GM23338 (cell line): ENCODE data around the gene SEL1L2. TPM values are rescaled to one million over a fixed set of nuclear protein-coding genes. Genes with fewer than 3 reads are reported as not detected.

Source experiments
- ATAC-seq: fragments of 200-7000 bp; cut with Tn5 transposase; 3 replicates; pipeline ENCODE4 v1.9.1; 2020
- DNase-seq: peaks from one replicate; pipeline ENCODE4 v3.0.0-alpha.2; 2015; ENCODE audit warnings: low spot score
- H2AFZ ChIP-seq: fragments of 200-600 bp; sonication (generic); 2 replicates; pipeline ENCODE4 v1.8.0; 2016; ENCODE audit warnings: antibody characterized with exemption, mild to moderate bottlenecking, moderate library complexity
- H3F3A ChIP-seq: fragments of 200-600 bp; sonication (generic); replicated peaks from 2 replicates; pipeline ENCODE4 v1.8.0; 2017; ENCODE audit warnings: antibody characterized with exemption, mixed run types, low read depth
- H3K27ac ChIP-seq: fragments of 200-600 bp; sonication (generic); 2 replicates; pipeline ENCODE4 v1.6.1; 2016; ENCODE audit warnings: low read depth
- H3K27me3 ChIP-seq: fragments of 200-600 bp; sonication (generic); 2 replicates; pipeline ENCODE4 v1.8.0; 2016; ENCODE audit warnings: mild to moderate bottlenecking, mixed run types, moderate library complexity; ENCODE audit not compliant: insufficient read depth
- H3K36me3 ChIP-seq: fragments of 200-600 bp; sonication (generic); 2 replicates; pipeline ENCODE4 v1.8.0; 2016; ENCODE audit warnings: mild to moderate bottlenecking; ENCODE audit not compliant: insufficient read depth
- H3K4me1 ChIP-seq: fragments of 200-600 bp; sonication (generic); 2 replicates; pipeline ENCODE4 v1.8.0; 2016; ENCODE audit warnings: mild to moderate bottlenecking, moderate library complexity; ENCODE audit not compliant: insufficient read depth
- H3K4me2 ChIP-seq: fragments of 200-600 bp; sonication (generic); 2 replicates; pipeline ENCODE4 v1.7.1; 2017; ENCODE audit warnings: mixed run types
- H3K4me3 ChIP-seq: fragments of 200-600 bp; sonication (generic); 2 replicates; pipeline ENCODE4 v1.6.1; 2016; ENCODE audit warnings: mixed run types
- H3K79me2 ChIP-seq: fragments of 200-600 bp; sonication (generic); replicated peaks from 2 replicates; pipeline ENCODE4 v1.8.0; 2017; ENCODE audit warnings: mild to moderate bottlenecking; ENCODE audit not compliant: insufficient read depth
- H3K9me2 ChIP-seq: fragments of 200-600 bp; sonication (generic); 2 replicates; pipeline ENCODE4 v1.8.0; 2017; ENCODE audit not compliant: insufficient read depth
- H4K20me1 ChIP-seq: fragments of 200-600 bp; sonication (generic); replicated peaks from 2 replicates; pipeline ENCODE4 v1.8.0; 2017; ENCODE audit warnings: mild to moderate bottlenecking; ENCODE audit not compliant: insufficient read depth
- H3K27ac Mint-ChIP-seq: 2 replicates; pipeline ENCODE4 v1.8.0; 2020; ENCODE audit warnings: inconsistent platforms, mild to moderate bottlenecking, moderate library complexity, mixed read lengths
- H3K27me3 Mint-ChIP-seq: 3 replicates; pipeline ENCODE4 v1.8.0; 2022; ENCODE audit warnings: low read depth, mild to moderate bottlenecking, moderate library complexity, mixed read lengths, inconsistent platforms; ENCODE audit not compliant: insufficient read depth, poor library complexity
- H3K36me3 Mint-ChIP-seq: 3 replicates; pipeline ENCODE4 v1.8.0; 2021; ENCODE audit warnings: low read depth, mild to moderate bottlenecking, inconsistent platforms, moderate library complexity, mixed read lengths
- H3K4me1 Mint-ChIP-seq: 3 replicates; pipeline ENCODE4 v1.8.0; 2020; ENCODE audit warnings: mild to moderate bottlenecking, inconsistent platforms, mixed read lengths
- H3K4me3 Mint-ChIP-seq: 3 replicates; pipeline ENCODE4 v1.8.0; 2021; ENCODE audit warnings: moderate library complexity, mild to moderate bottlenecking, inconsistent platforms, mixed read lengths
- H3K9me3 Mint-ChIP-seq: 3 replicates; pipeline ENCODE4 v1.8.0; 2020; ENCODE audit warnings: moderate library complexity, mild to moderate bottlenecking, inconsistent platforms, mixed read lengths
- CREB1 ChIP-seq: fragments of 250-450 bp; sonication (Bioruptor Pico); IDR thresholded peaks from 2 replicates; pipeline ENCODE4 v1.5.0; 2020; ENCODE audit warnings: low read depth, mild to moderate bottlenecking, moderate library complexity
- CTCF ChIP-seq, 2 experiments: fragments of 200-600 bp in 1 of 2; sonication (generic) in 1 of 2; conservative IDR thresholded peaks; 2 replicates each; pipeline versions ENCODE4 v1.5.1 to v1.6.1; 2016 to 2017; ENCODE audit warnings: antibody characterized with exemption in 2 of 2, low read depth in 2 of 2, mild to moderate bottlenecking in 2 of 2, moderate library complexity in 1 of 2
- EZH2 ChIP-seq: fragments of 200-600 bp; sonication (generic); IDR thresholded peaks from one replicate; pipeline ENCODE4 v1.8.0; 2017; ENCODE audit warnings: antibody characterized with exemption, mild to moderate bottlenecking, low read depth; ENCODE audit not compliant: unreplicated experiment
- EZH2phosphoT487 ChIP-seq: fragments of 200-600 bp; sonication (generic); IDR thresholded peaks from one replicate; pipeline ENCODE4 v1.8.1; 2018; ENCODE audit warnings: antibody characterized with exemption; ENCODE audit not compliant: unreplicated experiment
- JUNB ChIP-seq: IDR thresholded peaks from one replicate; pipeline ENCODE4 v1.6.1; 2016; ENCODE audit warnings: antibody characterized with exemption; ENCODE audit not compliant: unreplicated experiment
- NANOG ChIP-seq: IDR thresholded peaks from 2 replicates; pipeline ENCODE4 v1.6.1; 2016; ENCODE audit warnings: antibody characterized with exemption, borderline replicate concordance
- POLR2AphosphoS5 ChIP-seq: IDR thresholded peaks from 2 replicates; pipeline ENCODE4 v1.6.1; 2016; ENCODE audit warnings: antibody characterized with exemption, low read depth
- STAT1 ChIP-seq: IDR thresholded peaks from one replicate; pipeline ENCODE4 v1.6.1; 2016; ENCODE audit warnings: antibody characterized with exemption; ENCODE audit not compliant: unreplicated experiment
- ZNF114 ChIP-seq: fragments of 250-450 bp; sonication (Bioruptor Pico); IDR thresholded peaks from 2 replicates; pipeline ENCODE4 v1.5.0; 2020; ENCODE audit warnings: mild to moderate bottlenecking, moderate library complexity
- ZNF331 ChIP-seq: fragments of 250-450 bp; sonication (Bioruptor Pico); IDR thresholded peaks from 2 replicates; pipeline ENCODE4 v1.5.0; 2020; ENCODE audit warnings: low read depth, mild to moderate bottlenecking, moderate library complexity
- polyA plus RNA-seq: library from polyadenylated mRNA; unstranded; fragments of >200 nt; fragmentation: Nextera tagmentation; extraction: Ambion mirVana; gene quantifications from 2 replicates; pipeline ENCODE4 v1.2.1, GENCODE V29; 2016
- total RNA-seq: library from RNA; depleted of rRNA; stranded (reverse); fragments of >200 nt; shearing (Covaris generic); gene quantifications from 2 replicates; pipeline ENCODE4 v1.2.3, GENCODE V29; 2014
- TF ChIP-seq, protein P1 (sequence below): IDR thresholded peaks from 2 replicates; pipeline ENCODE4 v1.6.1; 2016; ENCODE audit warnings: antibody characterized with exemption
- TF ChIP-seq, protein P2 (sequence below): fragments of 250-450 bp; sonication (Bioruptor Pico); IDR thresholded peaks from 2 replicates; pipeline ENCODE4 v1.5.0; 2020; ENCODE audit warnings: mild to moderate bottlenecking, moderate library complexity
- TF ChIP-seq, protein P3 (sequence below): IDR thresholded peaks from one replicate; pipeline ENCODE4 v1.6.1; 2018; ENCODE audit warnings: antibody characterized with exemption; ENCODE audit not compliant: unreplicated experiment

SEL1L2 gene
- total and polyA plus RNA-seq, 2 experiments from 2014 or later, result not detected

GRCh38 chr20:13824459-13824858, 166.0 kb downstream of the SEL1L2 start:
- H3F3A ChIP-seq, result no peaks in the 10 kb centered on the region
- Mint-ChIP-seq H3K36me3 (no peaks in the 10 kb centered on the region; the same call in 2 of the 3 replicates), H3K27me3 (no peaks in the 10 kb centered on the region), H3K4me3 (no peak overlapping the region), H3K4me1 (peaks cover 6% of the 10 kb centered on the region), H3K27ac (no peak overlapping the region), H3K9me3 (no peaks in the 10 kb centered on the region)
- no peak overlapping the region for H3K4me3 ChIP-seq
- H3K27me3 ChIP-seq, result no peaks in the 10 kb centered on the region
- H3K4me2 ChIP-seq, result no peak overlapping the region
- no peak overlapping the region for H3K27ac ChIP-seq
- ATAC-seq, result no peak
- H3K36me3 ChIP-seq, result no peaks in the 10 kb centered on the region
- no peak overlapping the region for H2AFZ ChIP-seq
- no peak for TF ChIP-seq POLR2AphosphoS5
- TF ChIP-seq CREB1, result no peak
- TF ChIP-seq, protein P1, sequence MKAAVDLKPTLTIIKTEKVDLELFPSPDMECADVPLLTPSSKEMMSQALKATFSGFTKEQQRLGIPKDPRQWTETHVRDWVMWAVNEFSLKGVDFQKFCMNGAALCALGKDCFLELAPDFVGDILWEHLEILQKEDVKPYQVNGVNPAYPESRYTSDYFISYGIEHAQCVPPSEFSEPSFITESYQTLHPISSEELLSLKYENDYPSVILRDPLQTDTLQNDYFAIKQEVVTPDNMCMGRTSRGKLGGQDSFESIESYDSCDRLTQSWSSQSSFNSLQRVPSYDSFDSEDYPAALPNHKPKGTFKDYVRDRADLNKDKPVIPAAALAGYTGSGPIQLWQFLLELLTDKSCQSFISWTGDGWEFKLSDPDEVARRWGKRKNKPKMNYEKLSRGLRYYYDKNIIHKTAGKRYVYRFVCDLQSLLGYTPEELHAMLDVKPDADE, result no peak
- TF ChIP-seq, protein P2, sequence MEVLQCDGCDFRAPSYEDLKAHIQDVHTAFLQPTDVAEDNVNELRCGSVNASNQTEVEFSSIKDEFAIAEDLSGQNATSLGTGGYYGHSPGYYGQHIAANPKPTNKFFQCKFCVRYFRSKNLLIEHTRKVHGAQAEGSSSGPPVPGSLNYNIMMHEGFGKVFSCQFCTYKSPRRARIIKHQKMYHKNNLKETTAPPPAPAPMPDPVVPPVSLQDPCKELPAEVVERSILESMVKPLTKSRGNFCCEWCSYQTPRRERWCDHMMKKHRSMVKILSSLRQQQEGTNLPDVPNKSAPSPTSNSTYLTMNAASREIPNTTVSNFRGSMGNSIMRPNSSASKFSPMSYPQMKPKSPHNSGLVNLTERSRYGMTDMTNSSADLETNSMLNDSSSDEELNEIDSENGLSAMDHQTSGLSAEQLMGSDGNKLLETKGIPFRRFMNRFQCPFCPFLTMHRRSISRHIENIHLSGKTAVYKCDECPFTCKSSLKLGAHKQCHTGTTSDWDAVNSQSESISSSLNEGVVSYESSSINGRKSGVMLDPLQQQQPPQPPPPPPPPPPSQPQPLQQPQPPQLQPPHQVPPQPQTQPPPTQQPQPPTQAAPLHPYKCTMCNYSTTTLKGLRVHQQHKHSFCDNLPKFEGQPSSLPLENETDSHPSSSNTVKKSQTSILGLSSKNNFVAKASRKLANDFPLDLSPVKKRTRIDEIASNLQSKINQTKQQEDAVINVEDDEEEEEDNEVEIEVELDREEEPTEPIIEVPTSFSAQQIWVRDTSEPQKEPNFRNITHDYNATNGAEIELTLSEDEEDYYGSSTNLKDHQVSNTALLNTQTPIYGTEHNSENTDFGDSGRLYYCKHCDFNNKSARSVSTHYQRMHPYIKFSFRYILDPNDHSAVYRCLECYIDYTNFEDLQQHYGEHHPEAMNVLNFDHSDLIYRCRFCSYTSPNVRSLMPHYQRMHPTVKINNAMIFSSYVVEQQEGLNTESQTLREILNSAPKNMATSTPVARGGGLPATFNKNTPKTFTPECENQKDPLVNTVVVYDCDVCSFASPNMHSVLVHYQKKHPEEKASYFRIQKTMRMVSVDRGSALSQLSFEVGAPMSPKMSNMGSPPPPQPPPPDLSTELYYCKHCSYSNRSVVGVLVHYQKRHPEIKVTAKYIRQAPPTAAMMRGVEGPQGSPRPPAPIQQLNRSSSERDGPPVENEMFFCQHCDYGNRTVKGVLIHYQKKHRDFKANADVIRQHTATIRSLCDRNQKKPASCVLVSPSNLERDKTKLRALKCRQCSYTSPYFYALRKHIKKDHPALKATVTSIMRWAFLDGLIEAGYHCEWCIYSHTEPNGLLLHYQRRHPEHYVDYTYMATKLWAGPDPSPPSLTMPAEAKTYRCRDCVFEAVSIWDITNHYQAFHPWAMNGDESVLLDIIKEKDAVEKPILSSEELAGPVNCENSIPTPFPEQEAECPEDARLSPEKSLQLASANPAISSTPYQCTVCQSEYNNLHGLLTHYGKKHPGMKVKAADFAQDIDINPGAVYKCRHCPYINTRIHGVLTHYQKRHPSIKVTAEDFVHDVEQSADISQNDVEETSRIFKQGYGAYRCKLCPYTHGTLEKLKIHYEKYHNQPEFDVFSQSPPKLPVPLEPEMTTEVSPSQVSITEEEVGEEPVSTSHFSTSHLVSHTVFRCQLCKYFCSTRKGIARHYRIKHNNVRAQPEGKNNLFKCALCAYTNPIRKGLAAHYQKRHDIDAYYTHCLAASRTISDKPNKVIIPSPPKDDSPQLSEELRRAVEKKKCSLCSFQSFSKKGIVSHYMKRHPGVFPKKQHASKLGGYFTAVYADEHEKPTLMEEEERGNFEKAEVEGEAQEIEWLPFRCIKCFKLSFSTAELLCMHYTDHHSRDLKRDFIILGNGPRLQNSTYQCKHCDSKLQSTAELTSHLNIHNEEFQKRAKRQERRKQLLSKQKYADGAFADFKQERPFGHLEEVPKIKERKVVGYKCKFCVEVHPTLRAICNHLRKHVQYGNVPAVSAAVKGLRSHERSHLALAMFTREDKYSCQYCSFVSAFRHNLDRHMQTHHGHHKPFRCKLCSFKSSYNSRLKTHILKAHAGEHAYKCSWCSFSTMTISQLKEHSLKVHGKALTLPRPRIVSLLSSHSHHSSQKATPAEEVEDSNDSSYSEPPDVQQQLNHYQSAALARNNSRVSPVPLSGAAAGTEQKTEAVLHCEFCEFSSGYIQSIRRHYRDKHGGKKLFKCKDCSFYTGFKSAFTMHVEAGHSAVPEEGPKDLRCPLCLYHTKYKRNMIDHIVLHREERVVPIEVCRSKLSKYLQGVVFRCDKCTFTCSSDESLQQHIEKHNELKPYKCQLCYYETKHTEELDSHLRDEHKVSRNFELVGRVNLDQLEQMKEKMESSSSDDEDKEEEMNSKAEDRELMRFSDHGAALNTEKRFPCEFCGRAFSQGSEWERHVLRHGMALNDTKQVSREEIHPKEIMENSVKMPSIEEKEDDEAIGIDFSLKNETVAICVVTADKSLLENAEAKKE (CRISPR knock-in tag), result no peak
- TF ChIP-seq EZH2, result no peak
- no peak for TF ChIP-seq EZH2phosphoT487
- no peak for TF ChIP-seq CTCF (conservative IDR thresholded peaks at IDR 0.05; ENCODE audit: low read depth in 2 of 2)
- no peak for TF ChIP-seq STAT1
- TF ChIP-seq ZNF114 (CRISPR knock-in tag), result no peak
- TF ChIP-seq NANOG, result no peak
- TF ChIP-seq, protein P3, sequence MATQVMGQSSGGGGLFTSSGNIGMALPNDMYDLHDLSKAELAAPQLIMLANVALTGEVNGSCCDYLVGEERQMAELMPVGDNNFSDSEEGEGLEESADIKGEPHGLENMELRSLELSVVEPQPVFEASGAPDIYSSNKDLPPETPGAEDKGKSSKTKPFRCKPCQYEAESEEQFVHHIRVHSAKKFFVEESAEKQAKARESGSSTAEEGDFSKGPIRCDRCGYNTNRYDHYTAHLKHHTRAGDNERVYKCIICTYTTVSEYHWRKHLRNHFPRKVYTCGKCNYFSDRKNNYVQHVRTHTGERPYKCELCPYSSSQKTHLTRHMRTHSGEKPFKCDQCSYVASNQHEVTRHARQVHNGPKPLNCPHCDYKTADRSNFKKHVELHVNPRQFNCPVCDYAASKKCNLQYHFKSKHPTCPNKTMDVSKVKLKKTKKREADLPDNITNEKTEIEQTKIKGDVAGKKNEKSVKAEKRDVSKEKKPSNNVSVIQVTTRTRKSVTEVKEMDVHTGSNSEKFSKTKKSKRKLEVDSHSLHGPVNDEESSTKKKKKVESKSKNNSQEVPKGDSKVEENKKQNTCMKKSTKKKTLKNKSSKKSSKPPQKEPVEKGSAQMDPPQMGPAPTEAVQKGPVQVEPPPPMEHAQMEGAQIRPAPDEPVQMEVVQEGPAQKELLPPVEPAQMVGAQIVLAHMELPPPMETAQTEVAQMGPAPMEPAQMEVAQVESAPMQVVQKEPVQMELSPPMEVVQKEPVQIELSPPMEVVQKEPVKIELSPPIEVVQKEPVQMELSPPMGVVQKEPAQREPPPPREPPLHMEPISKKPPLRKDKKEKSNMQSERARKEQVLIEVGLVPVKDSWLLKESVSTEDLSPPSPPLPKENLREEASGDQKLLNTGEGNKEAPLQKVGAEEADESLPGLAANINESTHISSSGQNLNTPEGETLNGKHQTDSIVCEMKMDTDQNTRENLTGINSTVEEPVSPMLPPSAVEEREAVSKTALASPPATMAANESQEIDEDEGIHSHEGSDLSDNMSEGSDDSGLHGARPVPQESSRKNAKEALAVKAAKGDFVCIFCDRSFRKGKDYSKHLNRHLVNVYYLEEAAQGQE, result no peak
- no peak for TF ChIP-seq ZNF331 (CRISPR knock-in tag)
- TF ChIP-seq JUNB, result no peak
- H3K9me2 ChIP-seq, result no peaks in the 10 kb centered on the region
- DNase-seq, result no peak
- H3K4me1 ChIP-seq, result no peaks in the 10 kb centered on the region
- no peaks in the 10 kb centered on the region for H4K20me1 ChIP-seq
- H3K79me2 ChIP-seq, result no peaks in the 10 kb centered on the region
